ENCODE measurements around the gene NDUFAF3. TPM values are rescaled to one million over a fixed set of nuclear protein-coding genes. Genes with fewer than 3 reads are reported as not detected.

NDUFAF3 gene
- total RNA-seq, 2 experiments from 2014 or later: 113 to 115 TPM

DNA sequence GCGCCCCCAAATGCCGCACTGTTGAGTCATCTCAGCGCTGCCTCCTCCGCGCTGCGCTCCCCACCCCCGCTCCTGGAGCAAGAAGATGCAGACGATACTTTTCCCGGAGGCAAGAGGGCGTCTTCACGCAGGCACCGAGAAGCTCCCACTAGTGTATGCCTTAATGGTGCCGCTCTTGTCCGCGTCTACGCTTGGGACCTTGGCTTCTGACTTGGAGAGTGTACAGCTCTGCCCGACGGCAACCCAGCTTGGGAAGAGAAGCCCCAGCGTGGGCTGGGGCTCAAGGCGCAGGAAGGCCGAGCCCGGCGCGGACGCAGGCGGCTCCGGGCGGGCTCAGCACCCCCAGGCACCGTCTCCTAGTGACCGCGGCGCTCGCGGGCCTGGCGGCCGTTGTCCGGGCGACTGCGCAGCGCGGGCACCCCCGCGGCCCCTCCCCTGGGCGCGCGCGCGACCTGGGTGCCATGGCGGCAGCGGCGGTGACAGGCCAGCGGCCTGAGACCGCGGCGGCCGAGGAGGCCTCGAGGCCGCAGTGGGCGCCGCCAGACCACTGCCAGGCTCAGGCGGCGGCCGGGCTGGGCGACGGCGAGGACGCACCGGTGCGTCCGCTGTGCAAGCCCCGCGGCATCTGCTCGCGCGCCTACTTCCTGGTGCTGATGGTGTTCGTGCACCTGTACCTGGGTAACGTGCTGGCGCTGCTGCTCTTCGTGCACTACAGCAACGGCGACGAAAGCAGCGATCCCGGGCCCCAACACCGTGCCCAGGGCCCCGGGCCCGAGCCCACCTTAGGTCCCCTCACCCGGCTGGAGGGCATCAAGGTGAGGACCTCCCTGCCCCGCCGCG, 31.9 kb upstream of the NDUFAF3 start, which contains the start of gene P4HTM:
TSS of gene P4HTM (plus strand) at position 446 of the 840 bp plus-strand sequence. CDS start at position 462, 16 bp downstream.
- Mint-ChIP-seq H3K36me3 (ENCODE audit: low read depth) (peaks cover 9% of the 10 kb centered on the region), H3K27me3 (ENCODE audit: low read depth) (no peaks in the 10 kb centered on the region), H3K4me1 (ENCODE audit: low read depth) (peaks cover 36% of the 10 kb centered on the region), H3K4me3 (peak within 1 kb of the TSS; percentile 94), H3K9me3 (no peaks in the 10 kb centered on the region), H3K27ac (peak within 1 kb of the TSS; percentile 93)
- intact Hi-C loops (cut with micrococcal nuclease): loop anchor here (1.0 to 2.0 kb wide), 4 partner anchors 17 to 287 kb away; partner anchors contain the start of genes ARIH2, C3orf62 and WDR6
- peak; percentile 88 for DNase-seq
- CTCF ChIA-PET: interaction anchor here (0.6 to 3.6 kb wide), 7 partner anchors 15 to 459 kb away, joined by 3 to 36 read pairs (median 5); partner anchors contain the start of genes NDUFAF3 and WDR6

- DNase-seq: peak; percentile 47
- Mint-ChIP-seq H3K27ac (peak overlapping the region; percentile 93), H3K36me3 (ENCODE audit: low read depth) (peaks cover 9% of the 10 kb centered on the region), H3K4me1 (ENCODE audit: low read depth) (peaks cover 38% of the 10 kb centered on the region), H3K27me3 (ENCODE audit: low read depth) (no peaks in the 10 kb centered on the region), H3K4me3 (peak overlapping the region; percentile 94), H3K9me3 (no peaks in the 10 kb centered on the region)
- intact Hi-C loops (cut with micrococcal nuclease): no loop called here
- CTCF ChIA-PET: interaction anchor here (1.1 to 3.6 kb wide), 5 partner anchors 16 to 103 kb away, joined by 3 to 36 read pairs (median 9); partner anchors contain the start of genes NDUFAF3, QRICH1 and WDR6
Observed at GRCh38 chr3:48990636-48991469, 31.1 kb upstream of the NDUFAF3 start.

DNA sequence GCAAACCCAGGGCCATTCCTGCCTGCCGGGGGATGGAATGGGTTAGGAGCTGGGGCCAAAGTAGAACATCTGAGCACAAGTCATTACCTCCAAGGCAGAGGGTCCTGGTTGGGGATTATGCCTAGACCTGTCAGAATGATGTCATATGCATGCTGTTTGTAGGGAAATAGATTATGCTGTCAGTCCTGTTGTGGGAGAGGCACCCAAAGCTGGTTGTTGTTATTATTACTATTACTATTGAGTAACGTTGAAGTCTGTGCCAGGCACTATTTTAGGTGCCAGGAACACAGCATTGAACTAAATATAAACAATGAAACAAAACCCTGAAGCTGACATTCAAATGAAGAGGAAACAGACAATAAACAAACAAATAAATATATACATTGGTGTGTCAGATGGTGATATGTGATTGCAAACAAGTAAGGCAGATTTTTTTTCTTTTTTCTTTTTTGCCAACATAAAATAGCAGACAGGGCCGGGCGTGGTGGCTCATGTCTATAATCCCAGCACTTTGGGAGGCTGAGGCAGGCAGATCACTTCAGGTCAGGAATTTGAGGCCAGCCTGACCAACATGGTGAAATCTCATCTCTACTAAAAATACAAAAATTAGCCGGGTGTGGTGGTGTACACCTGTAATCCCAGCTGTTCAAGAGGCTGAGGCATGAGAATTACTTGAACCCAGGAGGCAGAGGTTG, 29.9 kb upstream of the NDUFAF3 start:
- CTCF ChIA-PET: interaction anchor here (0.6 to 2.2 kb wide), 7 partner anchors 15 to 581 kb away, joined by 3 to 10 read pairs (median 3); partner anchors contain the start of genes NDUFAF3, QRICH1 and WDR6
- H3K27ac Mint-ChIP-seq: peak overlapping the region; percentile 80
- peaks cover 9% of the 10 kb centered on the region for H3K36me3 Mint-ChIP-seq (ENCODE audit: low read depth)
- no peak for DNase-seq
- peaks cover 36% of the 10 kb centered on the region for H3K4me1 Mint-ChIP-seq (ENCODE audit: low read depth)
- H3K4me3 Mint-ChIP-seq: peak overlapping the region; percentile 94
- no peaks in the 10 kb centered on the region for H3K9me3 Mint-ChIP-seq
- H3K27me3 Mint-ChIP-seq (ENCODE audit: low read depth): no peaks in the 10 kb centered on the region
- intact Hi-C loops (cut with micrococcal nuclease): no loop called here

DNA sequence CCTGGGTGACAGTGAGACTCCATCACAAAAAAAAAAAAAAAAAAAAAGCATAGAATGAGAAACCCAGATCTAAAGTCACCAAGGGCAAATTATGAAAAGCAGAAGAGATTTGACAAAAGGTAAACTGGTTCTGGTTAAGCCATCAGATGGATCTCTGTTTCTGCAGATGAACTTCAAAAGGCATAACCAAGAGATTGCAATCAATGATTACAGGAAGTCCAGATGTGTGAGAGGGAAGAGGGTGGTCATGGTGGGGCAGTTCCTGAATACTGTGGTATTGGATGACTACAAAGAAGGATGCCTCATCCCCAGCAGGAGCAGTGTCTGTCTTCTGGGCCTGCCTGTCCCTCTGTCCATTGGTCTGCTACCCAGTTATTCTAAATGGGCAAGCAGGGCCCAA, 28.1 kb upstream of the NDUFAF3 start:
- CTCF ChIA-PET: no interaction called here
- no peak for DNase-seq
- H3K36me3 Mint-ChIP-seq (ENCODE audit: low read depth): peaks cover 9% of the 10 kb centered on the region
- H3K27ac Mint-ChIP-seq: peak overlapping the region; percentile 53
- H3K9me3 Mint-ChIP-seq: no peaks in the 10 kb centered on the region
- intact Hi-C loops (cut with micrococcal nuclease): no loop called here
- H3K27me3 Mint-ChIP-seq (ENCODE audit: low read depth): no peaks in the 10 kb centered on the region
- H3K4me1 Mint-ChIP-seq (ENCODE audit: low read depth): peaks cover 32% of the 10 kb centered on the region
- H3K4me3 Mint-ChIP-seq: no peak overlapping the region

- H3K36me3 Mint-ChIP-seq (ENCODE audit: low read depth): peaks cover 5% of the 10 kb centered on the region
- no peak overlapping the region for H3K4me3 Mint-ChIP-seq
- H3K27ac Mint-ChIP-seq: no peak overlapping the region
- H3K4me1 Mint-ChIP-seq (ENCODE audit: low read depth): peaks cover 16% of the 10 kb centered on the region
- H3K9me3 Mint-ChIP-seq: no peaks in the 10 kb centered on the region
- intact Hi-C loops (cut with micrococcal nuclease): no loop called here
- DNase-seq: no peak
- no peaks in the 10 kb centered on the region for H3K27me3 Mint-ChIP-seq (ENCODE audit: low read depth)
- CTCF ChIA-PET: interaction anchor here (0.6 to 1.1 kb wide), 2 partner anchors 8 to 12 kb away, joined by 3 to 4 read pairs; no protein-coding TSS in a partner anchor
Observed at GRCh38 chr3:48996640-48997039, 25.3 kb upstream of the NDUFAF3 start.

GRCh38 chr3:48997102-48997635, 24.8 kb upstream of the NDUFAF3 start:
- Mint-ChIP-seq H3K4me1 (ENCODE audit: low read depth) (peaks cover 11% of the 10 kb centered on the region), H3K27me3 (ENCODE audit: low read depth) (no peaks in the 10 kb centered on the region), H3K36me3 (ENCODE audit: low read depth) (peaks cover 2% of the 10 kb centered on the region), H3K4me3 (no peak overlapping the region), H3K27ac (no peak overlapping the region), H3K9me3 (no peaks in the 10 kb centered on the region)
- CTCF ChIA-PET: interaction anchor here (1.1 kb wide), 1 partner anchor 11 kb away, joined by 3 read pairs; no protein-coding TSS in a partner anchor
- DNase-seq: no peak
- intact Hi-C loops (cut with micrococcal nuclease): no loop called here

DNA sequence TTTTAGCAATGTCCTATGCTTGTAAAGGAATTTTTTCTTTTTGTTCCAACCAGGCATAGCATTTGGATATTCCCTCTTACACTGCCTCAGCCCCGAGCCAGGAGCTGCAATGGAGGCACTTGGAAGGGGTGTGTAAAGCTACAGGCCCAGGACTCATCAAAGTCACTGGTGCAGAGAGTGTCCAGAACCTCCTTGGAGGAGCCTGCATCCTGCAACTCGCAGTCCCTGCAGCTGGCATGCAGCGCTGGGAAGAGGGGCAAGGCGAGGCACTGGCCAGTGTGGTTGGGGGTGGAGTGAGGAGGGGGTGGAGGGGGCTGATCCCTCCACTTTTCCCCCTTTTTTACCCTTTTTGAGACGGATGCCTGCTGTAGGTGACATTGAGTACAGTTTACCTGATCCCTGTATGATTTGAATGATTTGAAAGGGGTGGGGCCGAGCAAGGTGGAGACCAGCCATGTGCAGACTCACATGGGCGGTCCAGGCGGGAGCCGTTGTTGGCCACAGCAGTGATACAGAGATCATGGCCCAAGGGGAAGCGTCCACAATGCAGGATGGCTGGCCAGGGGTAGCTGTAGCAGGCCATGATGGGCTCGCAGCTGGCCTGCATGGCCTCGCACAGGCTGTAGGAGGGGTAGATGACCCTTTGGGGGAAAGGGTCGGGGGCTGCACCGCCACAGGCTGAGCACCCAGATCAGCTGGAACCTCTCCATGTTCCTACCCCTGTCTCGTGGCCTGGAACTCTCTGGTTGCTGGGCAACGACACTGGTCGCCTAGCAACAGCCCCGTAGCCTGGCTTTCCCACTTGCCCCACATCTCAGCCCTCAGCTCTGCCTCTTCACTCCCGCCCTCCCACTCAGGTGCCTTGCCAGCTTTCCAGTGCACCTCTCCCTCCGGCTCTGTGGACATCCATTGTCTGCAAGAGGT, 23.9 kb upstream of the NDUFAF3 start:
- no peak overlapping the region for H3K27ac Mint-ChIP-seq

GRCh38 chr3:48999085-48999858, 22.6 kb upstream of the NDUFAF3 start:
- H3K27me3 Mint-ChIP-seq (ENCODE audit: low read depth): no peaks in the 10 kb centered on the region
- peaks cover 3% of the 10 kb centered on the region for H3K4me1 Mint-ChIP-seq (ENCODE audit: low read depth)
- peak overlapping the region; percentile 63 for H3K27ac Mint-ChIP-seq
- CTCF ChIA-PET: no interaction called here
- no peaks in the 10 kb centered on the region for H3K36me3 Mint-ChIP-seq (ENCODE audit: low read depth)
- intact Hi-C loops (cut with micrococcal nuclease): no loop called here
- no peak overlapping the region for H3K4me3 Mint-ChIP-seq
- H3K9me3 Mint-ChIP-seq: no peaks in the 10 kb centered on the region
- no peak for DNase-seq

More for the DNA sequence above, 23.9 kb upstream of the NDUFAF3 start:
- Mint-ChIP-seq H3K36me3 (ENCODE audit: low read depth) (peaks cover 2% of the 10 kb centered on the region), H3K9me3 (no peaks in the 10 kb centered on the region), H3K27me3 (ENCODE audit: low read depth) (no peaks in the 10 kb centered on the region), H3K4me1 (ENCODE audit: low read depth) (peaks cover 11% of the 10 kb centered on the region), H3K4me3 (no peak overlapping the region)
- DNase-seq: no peak
- intact Hi-C loops (cut with micrococcal nuclease): no loop called here
- CTCF ChIA-PET: interaction anchor here (1.1 kb wide), 1 partner anchor 11 kb away, joined by 3 read pairs; no protein-coding TSS in a partner anchor

- H3K9me3 Mint-ChIP-seq: no peaks in the 10 kb centered on the region
- intact Hi-C loops (cut with micrococcal nuclease): no loop called here
- peak overlapping the region; percentile 77 for H3K27ac Mint-ChIP-seq
- no peaks in the 10 kb centered on the region for H3K36me3 Mint-ChIP-seq (ENCODE audit: low read depth)
- H3K4me1 Mint-ChIP-seq (ENCODE audit: low read depth): no peaks in the 10 kb centered on the region
- DNase-seq: no peak
- no peak overlapping the region for H3K4me3 Mint-ChIP-seq
- CTCF ChIA-PET: no interaction called here
- no peaks in the 10 kb centered on the region for H3K27me3 Mint-ChIP-seq (ENCODE audit: low read depth)
Observed at GRCh38 chr3:49001155-49001554, 20.8 kb upstream of the NDUFAF3 start.

All from activated naive CD4-positive, alpha-beta T cell treated with anti-CD3 and anti-CD28 coated beads for 36 hours (primary cell).